ENCODE measurements around the gene SIVA1. TPM values are rescaled to one million over a fixed set of nuclear protein-coding genes. Genes with fewer than 3 reads are reported as not detected.
A peak's percentile ranks its signal among the peaks of the same experiment; 100 is the strongest.

SIVA1 gene
- total RNA-seq, 2 experiments from 2014 or later, result 111 to 124 TPM

DNA sequence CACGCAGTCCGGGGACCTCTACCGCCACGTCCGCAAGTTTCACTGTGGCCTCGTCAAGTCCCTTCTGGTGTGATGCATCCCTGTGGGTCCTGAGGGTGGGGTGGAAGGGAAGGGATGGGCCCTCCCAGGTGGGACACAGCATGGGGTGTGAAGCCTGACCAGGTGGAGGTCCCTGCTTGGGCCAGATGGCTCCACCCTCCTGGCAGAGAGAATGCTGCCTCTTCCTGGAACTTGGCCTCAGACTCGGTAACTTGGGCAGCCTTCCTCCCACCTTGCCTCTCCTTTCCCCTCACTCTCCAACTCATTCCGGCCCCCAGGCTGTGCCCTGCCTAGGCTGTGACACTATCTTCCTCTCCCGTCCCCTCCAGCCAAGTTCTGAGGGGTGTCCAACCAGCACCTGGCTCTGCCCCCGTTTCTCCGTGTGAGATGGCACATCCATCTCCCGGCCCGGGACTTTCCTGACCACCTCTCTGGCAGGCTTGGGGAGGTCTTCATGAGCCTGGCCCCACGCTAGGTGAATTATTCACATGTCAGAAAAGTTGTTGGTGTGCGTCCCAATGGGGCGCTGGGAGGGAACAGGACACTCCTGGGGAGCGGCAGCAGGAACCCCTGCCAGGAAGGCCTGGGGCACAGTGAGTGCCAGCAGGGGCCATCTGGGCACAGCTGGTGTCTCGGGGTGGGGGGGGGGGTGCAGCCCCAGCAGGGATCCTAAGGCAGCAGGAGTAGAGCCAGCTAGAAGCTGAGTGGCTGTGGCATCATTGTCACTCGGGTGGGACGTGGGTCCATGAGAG is 49.6 kb downstream of the SIVA1 start:
- no peaks in the 10 kb centered on the region for H3K36me3 ChIP-seq (ENCODE audit: insufficient read depth, low read length)
- H3K4me1 Mint-ChIP-seq (ENCODE audit: low read depth), result peaks cover 27% of the 10 kb centered on the region
- DNase-seq, result no peak
- no peaks in the 10 kb centered on the region for H3K9me3 ChIP-seq (ENCODE audit: control insufficient read depth in 1 of 2, insufficient read depth in 1 of 2, low read length in 2 of 2)
- ChIA-PET CTCF (interaction anchor here (2.4 kb wide), 1 partner anchor 34 kb away, joined by 16 read pairs; no protein-coding TSS in a partner anchor), POLR2A (no interaction called here)
- TF ChIP-seq, protein P1, sequence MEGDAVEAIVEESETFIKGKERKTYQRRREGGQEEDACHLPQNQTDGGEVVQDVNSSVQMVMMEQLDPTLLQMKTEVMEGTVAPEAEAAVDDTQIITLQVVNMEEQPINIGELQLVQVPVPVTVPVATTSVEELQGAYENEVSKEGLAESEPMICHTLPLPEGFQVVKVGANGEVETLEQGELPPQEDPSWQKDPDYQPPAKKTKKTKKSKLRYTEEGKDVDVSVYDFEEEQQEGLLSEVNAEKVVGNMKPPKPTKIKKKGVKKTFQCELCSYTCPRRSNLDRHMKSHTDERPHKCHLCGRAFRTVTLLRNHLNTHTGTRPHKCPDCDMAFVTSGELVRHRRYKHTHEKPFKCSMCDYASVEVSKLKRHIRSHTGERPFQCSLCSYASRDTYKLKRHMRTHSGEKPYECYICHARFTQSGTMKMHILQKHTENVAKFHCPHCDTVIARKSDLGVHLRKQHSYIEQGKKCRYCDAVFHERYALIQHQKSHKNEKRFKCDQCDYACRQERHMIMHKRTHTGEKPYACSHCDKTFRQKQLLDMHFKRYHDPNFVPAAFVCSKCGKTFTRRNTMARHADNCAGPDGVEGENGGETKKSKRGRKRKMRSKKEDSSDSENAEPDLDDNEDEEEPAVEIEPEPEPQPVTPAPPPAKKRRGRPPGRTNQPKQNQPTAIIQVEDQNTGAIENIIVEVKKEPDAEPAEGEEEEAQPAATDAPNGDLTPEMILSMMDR (IDR thresholded peaks at IDR 0.05), result no peak
- peaks cover 40% of the 10 kb centered on the region for H3K4me1 ChIP-seq (ENCODE audit: insufficient read depth, low read length)
- peak overlapping the region; percentile 47 for H3K27ac Mint-ChIP-seq
- intact Hi-C loops (cut with DNase I, micrococcal nuclease), result no loop called here
- no peak for ATAC-seq (ENCODE audit: poor library complexity)
- no peaks in the 10 kb centered on the region for H3K9me3 Mint-ChIP-seq
- no peaks in the 10 kb centered on the region for H3K27me3 ChIP-seq (ENCODE audit: control insufficient read depth in 1 of 2, insufficient read depth in 2 of 2, low read length in 2 of 2)
- no peaks in the 10 kb centered on the region for H3K27me3 Mint-ChIP-seq
- peak overlapping the region; percentile 82 for H3K4me3 Mint-ChIP-seq
- no peaks in the 10 kb centered on the region for H3K36me3 Mint-ChIP-seq (ENCODE audit: low read depth)
- no peak overlapping the region for H3K4me3 ChIP-seq (ENCODE audit: low read length)
- no peak overlapping the region for H3K27ac ChIP-seq (ENCODE audit: low read depth in 1 of 2, low read length in 2 of 2)

DNA sequence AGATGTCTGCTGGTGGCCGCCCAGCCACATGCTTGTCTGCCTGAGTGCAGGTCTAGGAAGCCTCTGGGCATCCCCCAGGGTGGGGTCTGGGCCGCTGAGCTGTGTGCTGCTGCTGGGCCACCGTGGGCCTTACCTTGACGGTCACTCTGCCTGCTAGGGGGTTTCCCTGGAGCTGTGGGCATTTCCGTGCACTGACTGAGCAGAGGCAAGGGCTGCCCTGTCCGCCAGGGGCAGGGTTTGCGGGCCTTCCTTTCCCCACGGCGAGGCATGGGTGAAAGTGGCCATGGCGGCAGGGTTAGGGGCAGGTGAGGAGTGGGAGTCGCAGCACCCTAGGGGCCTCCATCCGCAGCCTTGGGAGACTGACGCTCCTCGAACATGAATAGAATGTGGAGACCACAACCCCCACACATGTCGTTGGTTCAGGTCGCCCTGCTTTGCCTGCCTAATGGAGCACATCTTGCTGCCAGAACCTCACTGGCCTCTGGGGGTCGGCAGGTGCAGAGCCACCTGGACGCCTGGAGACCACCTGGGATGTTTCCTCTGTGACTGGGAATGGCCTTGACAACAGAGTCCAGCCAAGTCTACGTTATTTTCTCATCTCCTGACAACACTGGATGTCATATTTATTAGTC is 50.4 kb downstream of the SIVA1 start:
- H3K27me3 ChIP-seq (ENCODE audit: control insufficient read depth in 1 of 2, insufficient read depth in 2 of 2, low read length in 2 of 2), result no peaks in the 10 kb centered on the region
- H3K27ac Mint-ChIP-seq, result no peak overlapping the region
- CTCF ChIA-PET, result no interaction called here
- H3K4me1 Mint-ChIP-seq (ENCODE audit: low read depth), result peaks cover 27% of the 10 kb centered on the region
- ATAC-seq (ENCODE audit: poor library complexity), result no peak
- no peaks in the 10 kb centered on the region for H3K9me3 ChIP-seq (ENCODE audit: control insufficient read depth in 1 of 2, insufficient read depth in 1 of 2, low read length in 2 of 2)
- TF ChIP-seq, protein P1 (IDR thresholded peaks at IDR 0.05), result no peak
- H3K36me3 Mint-ChIP-seq (ENCODE audit: low read depth), result no peaks in the 10 kb centered on the region
- intact Hi-C loops (cut with DNase I, micrococcal nuclease), result no loop called here
- no peaks in the 10 kb centered on the region for H3K27me3 Mint-ChIP-seq
- POLR2A ChIA-PET, result no interaction called here
- no peaks in the 10 kb centered on the region for H3K9me3 Mint-ChIP-seq
- H3K4me3 Mint-ChIP-seq, result no peak overlapping the region
- no peak overlapping the region for H3K27ac ChIP-seq (ENCODE audit: low read depth in 1 of 2, low read length in 2 of 2)
- no peaks in the 10 kb centered on the region for H3K36me3 ChIP-seq (ENCODE audit: insufficient read depth, low read length)
- peaks cover 40% of the 10 kb centered on the region for H3K4me1 ChIP-seq (ENCODE audit: insufficient read depth, low read length)
- DNase-seq, result no peak
- H3K4me3 ChIP-seq (ENCODE audit: low read length), result no peak overlapping the region

DNA sequence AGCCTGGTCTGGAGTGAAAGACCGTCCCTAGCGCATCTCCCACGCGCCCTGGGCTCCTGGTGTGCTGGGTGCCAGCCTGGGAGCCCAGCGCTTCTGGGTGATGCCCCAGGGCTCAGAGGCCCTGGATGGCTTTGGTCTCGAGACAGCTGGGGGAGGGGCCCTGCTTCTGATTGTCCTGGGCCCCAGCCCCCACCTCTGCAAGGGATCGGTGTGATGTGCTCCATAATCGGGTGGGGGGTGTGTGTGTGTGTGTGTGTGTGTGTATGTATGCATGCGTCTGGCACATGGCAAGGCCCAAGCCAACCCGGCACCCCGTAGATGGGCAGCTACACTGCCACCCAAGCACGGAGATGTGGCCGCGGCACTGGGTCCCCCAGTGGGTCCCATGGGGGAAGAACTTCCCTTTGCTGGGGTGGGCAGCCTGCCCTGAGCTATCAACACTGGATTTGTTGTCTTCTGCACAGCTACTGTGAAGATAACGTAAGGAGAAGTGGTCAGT is 51.0 kb downstream of the SIVA1 start:
- Mint-ChIP-seq H3K4me3 (no peak overlapping the region), H3K27me3 (no peaks in the 10 kb centered on the region), H3K9me3 (no peaks in the 10 kb centered on the region), H3K4me1 (ENCODE audit: low read depth) (peaks cover 22% of the 10 kb centered on the region), H3K27ac (no peak overlapping the region), H3K36me3 (ENCODE audit: low read depth) (no peaks in the 10 kb centered on the region)
- intact Hi-C loops (cut with DNase I, micrococcal nuclease), result no loop called here
- no peak for ATAC-seq (ENCODE audit: poor library complexity)
- no peak overlapping the region for H3K4me3 ChIP-seq (ENCODE audit: low read length)
- no peak overlapping the region for H3K27ac ChIP-seq (ENCODE audit: low read depth in 1 of 2, low read length in 2 of 2)
- H3K9me3 ChIP-seq (ENCODE audit: control insufficient read depth in 1 of 2, insufficient read depth in 1 of 2, low read length in 2 of 2), result no peaks in the 10 kb centered on the region
- H3K4me1 ChIP-seq (ENCODE audit: insufficient read depth, low read length), result peaks cover 40% of the 10 kb centered on the region
- no peaks in the 10 kb centered on the region for H3K27me3 ChIP-seq (ENCODE audit: control insufficient read depth in 1 of 2, insufficient read depth in 2 of 2, low read length in 2 of 2)
- ChIA-PET CTCF (no interaction called here), POLR2A (no interaction called here)
- no peak for DNase-seq
- H3K36me3 ChIP-seq (ENCODE audit: insufficient read depth, low read length), result no peaks in the 10 kb centered on the region
- TF ChIP-seq, protein P1 (IDR thresholded peaks at IDR 0.05), result no peak

All from CD4-positive, alpha-beta T cell (primary cell).